CD4-positive, alpha-beta T cell treated with Interleukin-1 beta for 1 hour (primary cell): ENCODE results near the gene TMEM178B.
"Not testable (repeated sequence)": the region's sequence is repeated elsewhere in the genome, so short reads cannot be mapped to it uniquely, and the experiment has no call there.

ENCODE experiments used
- DNase-seq, 2 donors: peaks; one replicate each; pipeline ENCODE4 v3.0.0-alpha.2; 2020 to 2022

Gene TMEM178B

DNA sequence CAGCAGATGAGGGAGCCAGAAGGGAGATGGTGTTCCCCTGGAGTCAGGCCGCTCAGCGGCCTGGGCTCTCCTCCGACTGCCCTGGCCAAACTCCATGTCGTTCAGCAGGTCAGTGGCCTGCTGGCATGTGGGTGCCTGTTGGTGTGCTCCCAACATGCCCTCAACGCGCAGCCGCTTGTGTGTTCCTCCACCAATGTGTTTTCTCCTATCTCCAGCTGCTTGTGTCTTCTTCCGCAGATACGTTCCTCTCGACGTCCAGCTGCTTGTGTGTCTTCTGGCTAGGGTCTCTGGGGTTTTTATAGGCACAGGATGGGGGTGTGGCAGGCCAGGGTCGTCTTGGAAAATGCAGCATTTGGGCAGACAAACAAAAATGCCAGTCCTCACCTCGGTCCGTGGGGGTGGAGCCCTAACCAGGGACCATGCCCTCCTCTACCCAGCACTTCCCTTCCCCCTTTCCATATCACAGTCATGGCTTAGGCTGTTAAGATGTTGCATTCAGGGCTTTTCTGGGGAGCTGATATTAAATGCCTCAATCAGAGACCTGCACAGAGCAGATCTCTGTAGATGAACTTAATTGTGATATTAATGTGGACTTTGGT lies 111.6 kb downstream of the TMEM178B start:
- no peak for DNase-seq

DNA sequence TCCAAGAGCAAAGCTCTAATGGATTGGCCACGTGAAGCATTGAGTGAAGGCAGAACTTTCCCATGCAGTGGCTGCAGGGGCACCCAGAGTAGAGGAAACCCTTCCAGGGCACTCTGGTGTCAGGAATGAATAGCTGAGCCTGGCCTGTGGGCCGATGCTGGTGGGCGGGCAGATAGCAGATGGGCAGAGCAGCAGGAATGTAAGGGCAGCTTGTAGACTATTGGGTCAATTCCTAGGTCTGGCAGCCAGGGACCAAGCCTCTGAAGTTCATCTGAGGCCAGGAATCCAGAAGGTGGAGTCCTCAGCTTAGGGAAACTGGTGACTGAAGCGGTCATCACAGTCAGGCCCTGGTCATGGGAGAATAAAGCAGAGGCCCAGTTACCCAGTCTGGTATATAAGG lies 115.4 kb downstream of the TMEM178B start:
- DNase-seq: no peak

DNA sequence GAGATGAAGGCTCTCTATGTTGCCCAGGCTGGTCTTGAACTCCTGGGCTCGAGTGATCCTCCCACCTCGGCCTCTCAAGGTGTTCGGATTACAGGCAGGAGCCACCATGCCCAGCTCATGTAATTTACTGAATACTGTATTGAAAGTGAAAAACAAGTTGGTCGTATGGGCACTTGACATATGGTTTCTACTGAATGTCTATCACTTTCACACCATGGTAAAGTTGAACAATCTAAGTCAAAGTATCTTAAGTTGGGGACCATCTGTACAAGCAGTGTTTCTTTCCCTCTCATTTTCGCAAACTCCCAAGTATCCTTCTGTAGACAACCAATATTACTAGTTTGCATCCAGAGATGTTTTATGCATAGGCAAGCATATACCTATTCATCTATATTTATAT lies 116.6 kb downstream of the TMEM178B start:
- DNase-seq: no peak

DNA sequence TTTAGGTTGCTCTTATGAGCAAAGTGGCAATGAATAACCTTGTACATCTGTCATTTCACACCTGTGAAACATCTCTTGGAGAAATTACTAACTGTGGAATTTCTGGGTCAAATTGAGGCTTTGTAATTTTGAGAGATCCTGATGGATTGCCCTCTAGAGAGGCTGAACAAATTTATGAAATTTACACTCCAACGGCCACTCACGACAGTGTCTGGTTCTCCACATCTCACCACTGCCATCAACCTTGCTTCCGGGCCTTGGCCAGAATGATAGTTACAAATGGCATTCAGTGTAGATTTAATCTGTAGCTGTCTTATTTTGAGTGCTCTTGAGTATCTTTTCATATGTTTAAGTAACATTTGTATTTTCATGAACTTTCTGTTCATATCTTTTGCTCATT lies 117.4 kb downstream of the TMEM178B start:
- DNase-seq: no peak

DNA sequence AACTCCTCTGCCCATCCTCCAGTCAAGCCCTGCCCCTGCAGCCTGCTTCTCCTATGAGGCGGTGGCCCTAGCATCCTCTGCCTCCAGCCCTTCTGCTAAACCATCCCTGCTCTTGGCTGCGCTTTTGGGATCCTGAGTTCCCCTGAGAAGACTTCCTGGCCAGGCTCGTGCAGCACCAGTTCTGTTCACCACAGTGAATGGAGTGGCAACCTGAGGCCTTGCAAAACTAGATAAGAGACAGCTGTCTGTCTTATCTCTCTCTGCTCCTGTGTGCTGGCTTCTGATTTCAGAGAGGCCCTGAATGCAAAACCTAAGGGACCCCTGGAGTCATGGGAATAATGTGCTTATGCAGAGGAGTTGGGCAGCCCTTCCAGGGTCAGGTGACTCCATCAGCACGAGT lies 119.2 kb downstream of the TMEM178B start:
- DNase-seq: no peak

GRCh38 chr7:141195722-141196121 lies 121.9 kb downstream of the TMEM178B start:
- not testable (repeated sequence) for DNase-seq

GRCh38 chr7:141198194-141198958 lies 124.5 kb downstream of the TMEM178B start:
- no peak for DNase-seq

GRCh38 chr7:141200191-141201108 lies 126.6 kb downstream of the TMEM178B start:
- no peak for DNase-seq

- no peak for DNase-seq
These were observed 127.5 kb downstream of the TMEM178B start for GRCh38 chr7:141201145-141201885.

DNA sequence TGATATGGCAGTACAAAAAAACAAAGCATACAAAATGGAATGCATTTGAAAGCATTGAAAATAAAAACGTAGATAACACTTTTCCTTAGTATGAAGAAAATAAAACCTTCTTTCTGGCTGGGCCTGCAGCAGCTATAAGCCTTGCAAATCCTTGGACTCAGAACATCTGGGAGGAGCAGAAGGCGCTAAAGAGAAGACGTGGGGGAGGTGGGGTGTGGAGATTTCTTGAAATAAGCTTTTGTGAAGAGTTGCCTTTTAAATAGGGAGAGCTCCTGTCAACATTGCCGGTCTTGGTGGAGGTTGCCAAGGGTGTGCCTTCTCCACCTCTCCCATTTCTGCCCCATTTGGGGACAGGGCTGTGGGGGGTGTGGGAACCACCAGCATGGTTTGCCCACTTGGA lies 128.7 kb downstream of the TMEM178B start:
- DNase-seq: no peak

- DNase-seq: no peak
These were observed 129.3 kb downstream of the TMEM178B start for GRCh38 chr7:141203177-141203576.

GRCh38 chr7:141203586-141203985 lies 129.7 kb downstream of the TMEM178B start:
- no peak for DNase-seq

DNA sequence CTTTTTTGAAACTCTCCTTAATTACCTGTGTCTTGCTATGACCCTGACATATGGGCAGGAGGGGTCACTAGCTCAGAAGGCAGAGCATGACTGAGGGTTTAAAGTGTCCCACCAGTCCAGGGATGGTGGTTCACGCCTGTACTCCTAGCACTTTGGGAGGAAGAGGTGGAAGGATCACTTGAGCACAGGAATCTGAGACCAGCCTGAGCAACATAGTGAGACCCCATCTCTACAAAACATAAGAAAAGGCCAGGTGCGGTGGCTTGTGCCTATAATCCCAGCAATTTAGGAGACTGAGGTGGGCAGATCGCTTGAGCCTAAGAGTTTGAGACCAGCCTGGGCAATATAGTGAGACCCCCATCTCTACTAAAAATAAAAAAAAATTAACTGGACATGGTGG lies 133.8 kb downstream of the TMEM178B start:
- no peak for DNase-seq

DNA sequence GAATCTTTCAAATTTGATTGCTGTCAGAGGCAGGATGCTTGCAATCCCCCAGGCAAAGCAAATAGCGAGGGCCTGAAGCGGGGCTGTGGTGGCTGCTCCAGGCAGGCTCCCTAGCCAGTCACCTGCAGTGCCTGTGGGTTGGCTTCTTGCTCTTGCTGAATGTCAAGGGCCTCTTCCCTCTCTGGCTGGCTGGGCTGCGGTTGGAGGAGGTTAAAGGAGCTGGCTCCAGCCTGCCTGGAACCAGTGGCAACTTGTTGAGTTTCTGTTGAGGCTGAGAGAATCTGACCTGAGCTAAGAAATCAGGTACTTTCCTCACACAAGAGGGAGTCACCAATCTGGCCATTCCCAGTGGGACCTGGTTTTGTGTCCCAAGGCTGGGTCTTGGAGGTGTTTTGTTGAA lies 134.7 kb downstream of the TMEM178B start:
- DNase-seq: no peak

DNA sequence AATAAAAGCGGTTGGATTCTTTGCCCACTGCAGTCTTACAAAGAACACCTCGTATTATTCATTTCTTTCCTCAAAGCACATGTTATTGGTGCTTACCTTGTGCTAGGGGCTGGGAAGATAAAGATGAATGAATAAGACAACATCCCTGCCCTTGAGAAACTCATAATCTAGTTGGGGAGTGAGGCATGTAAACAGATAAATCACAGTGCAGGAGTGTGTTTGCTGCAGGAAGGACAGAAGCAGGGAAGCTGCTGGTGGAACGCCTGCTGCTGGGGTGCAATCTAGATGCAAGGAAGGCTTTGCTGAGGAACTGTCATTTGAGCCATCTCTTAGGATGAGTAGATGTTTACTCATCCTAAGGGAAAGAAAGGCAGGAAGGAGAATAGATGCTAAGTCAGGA lies 135.6 kb downstream of the TMEM178B start:
- DNase-seq: no peak

DNA sequence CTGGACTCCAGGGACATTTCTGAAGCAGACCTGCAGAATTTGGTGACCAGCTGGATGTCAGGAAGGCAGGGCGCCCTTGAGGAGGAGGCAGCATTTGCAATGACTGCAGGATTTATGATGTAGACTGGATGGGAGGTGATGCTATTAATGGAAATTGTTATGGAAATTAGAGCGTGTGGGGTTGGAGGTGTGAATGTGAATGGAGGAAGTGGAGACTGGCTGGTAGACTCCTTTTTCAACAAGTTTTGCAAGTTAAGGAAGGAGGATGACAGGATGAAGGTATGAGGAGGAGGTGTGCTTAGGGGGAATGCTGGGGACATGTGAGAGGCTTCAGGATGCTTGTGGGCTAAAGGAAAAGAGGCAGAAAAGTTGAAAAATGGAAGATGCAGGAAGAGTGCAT lies 137.0 kb downstream of the TMEM178B start:
- no peak for DNase-seq

GRCh38 chr7:141213226-141213625 lies 139.4 kb downstream of the TMEM178B start:
- no peak for DNase-seq

DNA sequence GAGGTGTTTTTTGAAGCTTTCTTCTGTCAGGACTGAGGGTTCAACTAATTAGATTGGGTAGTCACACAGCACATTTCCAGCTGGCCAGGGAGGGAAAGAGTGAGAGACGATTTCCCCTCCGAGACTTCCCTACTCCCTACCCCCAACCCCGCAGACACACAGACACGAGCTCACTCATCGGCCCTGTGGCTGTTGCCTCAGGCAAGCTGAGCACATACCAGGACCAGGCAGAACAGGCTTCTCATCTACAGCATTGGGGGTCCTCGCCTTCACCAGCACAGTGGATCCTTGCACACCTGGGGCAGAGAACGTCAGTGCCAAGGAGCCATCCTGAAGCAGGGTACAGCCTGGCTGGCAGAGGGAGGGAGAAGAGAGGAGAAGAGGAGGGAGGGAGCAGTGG lies 144.1 kb downstream of the TMEM178B start:
- no peak for DNase-seq

DNA sequence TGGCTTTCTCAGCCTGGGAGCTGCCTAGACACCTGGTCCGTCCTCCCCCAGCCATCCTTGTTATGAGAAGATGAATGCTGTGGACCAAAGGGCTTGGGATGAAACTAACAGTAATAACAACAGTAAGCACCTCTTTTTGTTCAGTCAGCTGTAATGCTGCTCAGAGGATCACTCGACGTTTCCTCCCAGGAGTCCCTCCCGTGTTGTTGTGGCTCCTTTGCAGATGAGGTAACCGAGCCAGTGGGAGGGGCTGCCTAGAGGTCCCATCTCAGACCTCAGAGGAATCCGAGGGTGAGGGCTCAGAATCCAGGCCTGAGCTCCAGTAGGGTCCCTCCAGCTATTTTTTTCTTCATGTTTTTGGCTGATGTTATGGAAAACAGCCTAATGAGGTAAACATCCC lies 145.1 kb downstream of the TMEM178B start:
- DNase-seq: no peak

GRCh38 chr7:141220263-141220880 lies 146.5 kb downstream of the TMEM178B start:
- DNase-seq: no peak

GRCh38 chr7:141221007-141221612 lies 147.2 kb downstream of the TMEM178B start:
- DNase-seq: no peak
